HEK293T (cell line): ENCODE results near the gene ANK2.

Experiments used
- ARNT ChIP-seq: fragments of 450-650 bp; IDR thresholded peaks from 2 replicates; pipeline ENCODE4 v1.6.1; 2017; ENCODE audit warnings: mild to moderate bottlenecking
- BHLHE40 ChIP-seq: fragments of 450-650 bp; IDR thresholded peaks from 2 replicates; pipeline ENCODE4 v1.6.1; 2016; ENCODE audit warnings: mild to moderate bottlenecking, moderate library complexity, borderline replicate concordance
- CTBP1 ChIP-seq: fragments of 450-650 bp; IDR thresholded peaks from 2 replicates; pipeline ENCODE4 v1.6.1; 2016; ENCODE audit warnings: borderline replicate concordance
- ELF4 ChIP-seq: fragments of 450-650 bp; IDR thresholded peaks from 2 replicates; pipeline ENCODE4 v1.6.1; 2017; ENCODE audit warnings: antibody characterized with exemption
- FOXA1 ChIP-seq: fragments of 450-650 bp; IDR thresholded peaks from 2 replicates; pipeline ENCODE4 v1.6.1; 2016; ENCODE audit warnings: mild to moderate bottlenecking
- FOXK2 ChIP-seq: fragments of 450-650 bp; IDR thresholded peaks from 2 replicates; pipeline ENCODE4 v1.6.1; 2016; ENCODE audit warnings: mild to moderate bottlenecking
- FOXM1 ChIP-seq: fragments of 450-650 bp; IDR thresholded peaks from 2 replicates; pipeline ENCODE4 v1.6.1; 2017; ENCODE audit warnings: mild to moderate bottlenecking, borderline replicate concordance
- HDGF ChIP-seq: fragments of 450-650 bp; IDR thresholded peaks from 2 replicates; pipeline ENCODE4 v1.6.1; 2017; ENCODE audit warnings: antibody characterized with exemption, borderline replicate concordance
- NFRKB ChIP-seq: fragments of 450-650 bp; IDR thresholded peaks from 2 replicates; pipeline ENCODE4 v1.6.1; 2016; ENCODE audit warnings: mild to moderate bottlenecking, moderate library complexity
- SP1 ChIP-seq: fragments of 450-650 bp; IDR thresholded peaks from 2 replicates; pipeline ENCODE4 v1.6.1; 2017
- TARDBP ChIP-seq: fragments of 450-650 bp; IDR thresholded peaks from 2 replicates; pipeline ENCODE4 v1.6.1; 2016
- ZNF384 ChIP-seq: fragments of 450-650 bp; IDR thresholded peaks from 2 replicates; pipeline ENCODE4 v1.6.1; 2016
- TF ChIP-seq, protein P1 (sequence below): fragments of 450-650 bp; IDR thresholded peaks from 2 replicates; pipeline ENCODE4 v1.6.1; 2016

DNA sequence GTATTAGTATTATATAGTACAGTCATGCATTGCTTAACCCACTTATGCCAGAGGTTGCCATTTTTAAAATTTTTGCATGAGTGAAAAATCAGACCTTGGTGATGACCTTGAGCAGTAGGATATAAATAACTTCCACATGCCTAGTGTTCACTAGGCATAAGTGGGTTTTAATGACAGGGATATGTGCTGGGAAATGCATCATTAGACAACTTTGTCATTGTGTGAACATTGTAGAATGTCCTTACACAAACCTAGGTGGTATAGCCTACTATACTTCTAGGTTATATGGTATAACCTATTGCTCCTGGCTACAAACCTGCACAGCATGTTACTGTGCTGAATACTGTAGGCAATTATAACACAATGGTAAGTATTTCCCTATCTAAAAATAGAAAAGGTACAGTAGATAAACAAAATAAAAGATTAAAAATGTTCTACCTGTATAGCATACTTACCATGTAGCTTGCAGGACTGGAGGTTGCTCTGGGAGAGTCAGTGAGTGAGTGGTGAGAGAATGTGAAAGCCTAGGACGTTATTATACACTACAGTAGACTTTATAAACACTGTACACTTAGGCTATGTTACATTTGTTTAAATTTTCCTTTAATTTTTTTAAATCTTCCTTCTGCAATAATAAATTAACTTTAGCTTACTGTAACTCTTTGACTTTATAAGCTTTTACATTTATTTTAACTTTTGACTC is 326.7 kb downstream of the ANK2 start:
- TF ChIP-seq, protein P1, sequence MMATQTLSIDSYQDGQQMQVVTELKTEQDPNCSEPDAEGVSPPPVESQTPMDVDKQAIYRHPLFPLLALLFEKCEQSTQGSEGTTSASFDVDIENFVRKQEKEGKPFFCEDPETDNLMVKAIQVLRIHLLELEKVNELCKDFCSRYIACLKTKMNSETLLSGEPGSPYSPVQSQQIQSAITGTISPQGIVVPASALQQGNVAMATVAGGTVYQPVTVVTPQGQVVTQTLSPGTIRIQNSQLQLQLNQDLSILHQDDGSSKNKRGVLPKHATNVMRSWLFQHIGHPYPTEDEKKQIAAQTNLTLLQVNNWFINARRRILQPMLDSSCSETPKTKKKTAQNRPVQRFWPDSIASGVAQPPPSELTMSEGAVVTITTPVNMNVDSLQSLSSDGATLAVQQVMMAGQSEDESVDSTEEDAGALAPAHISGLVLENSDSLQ, result no peak
- no peak for TF ChIP-seq SP1
- TF ChIP-seq FOXA1, result no peak
- TF ChIP-seq TARDBP, result no peak
- no peak for TF ChIP-seq ARNT
- no peak for TF ChIP-seq BHLHE40
- TF ChIP-seq NFRKB, result no peak
- TF ChIP-seq ZNF384, result no peak
- no peak for TF ChIP-seq CTBP1
- no peak for TF ChIP-seq FOXM1
- TF ChIP-seq ELF4, result no peak
- no peak for TF ChIP-seq HDGF
- TF ChIP-seq FOXK2, result no peak
